HG02943 (cell line): ENCODE data around the gene VAC14.
A peak's percentile ranks its signal among the peaks of the same experiment; 100 is the strongest.
"Not testable (repeated sequence)": the region's sequence is repeated elsewhere in the genome, so short reads cannot be mapped to it uniquely, and the experiment has no call there.

Source experiments
- ATAC-seq: cut with Tn5 transposase; IDR thresholded peaks from one replicate; pipeline ENCODE4 v1.9.1; 2021; ENCODE audit warnings: mild to moderate bottlenecking, low read depth, moderate library complexity; ENCODE audit not compliant: unreplicated experiment

VAC14 gene

DNA sequence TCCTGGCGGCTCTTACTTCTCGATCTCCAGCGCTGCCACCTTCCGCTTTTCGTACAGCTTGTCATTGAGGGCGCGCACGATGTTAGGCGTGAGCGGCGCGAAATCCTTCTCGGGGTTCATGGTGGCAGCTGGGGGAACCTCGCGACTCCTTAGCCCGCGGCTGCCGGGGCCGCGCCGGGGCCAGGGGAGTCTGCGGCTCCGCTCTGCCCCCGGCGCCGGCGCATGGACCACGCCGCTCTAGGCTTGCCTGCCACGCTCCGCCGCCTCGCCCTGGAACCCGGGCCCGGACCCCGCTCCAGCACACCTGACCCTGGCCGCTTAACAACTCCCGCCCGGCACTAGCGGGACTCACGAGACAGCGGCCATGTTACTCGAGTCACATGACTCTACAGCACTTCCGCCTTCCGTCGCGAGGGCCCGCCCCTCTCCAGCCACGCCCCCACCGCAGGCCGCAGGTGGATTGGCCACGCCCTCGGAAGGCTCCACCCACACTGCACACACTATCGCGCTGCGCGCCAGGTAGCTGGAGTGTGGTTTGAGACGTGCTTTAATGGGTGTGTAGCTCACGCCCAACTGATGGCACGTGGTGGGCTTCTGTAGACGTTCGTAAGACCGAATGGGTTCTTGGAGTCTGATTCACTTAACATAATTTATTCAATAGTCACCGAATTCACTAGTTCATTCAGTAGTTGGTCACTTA, at the start of gene VAC14:
TSS of gene VAC14 (minus strand) at position 378 of the 700 bp plus-strand sequence. CDS start at position 120, 258 bp downstream.
- peak; percentile 84 for ATAC-seq

DNA sequence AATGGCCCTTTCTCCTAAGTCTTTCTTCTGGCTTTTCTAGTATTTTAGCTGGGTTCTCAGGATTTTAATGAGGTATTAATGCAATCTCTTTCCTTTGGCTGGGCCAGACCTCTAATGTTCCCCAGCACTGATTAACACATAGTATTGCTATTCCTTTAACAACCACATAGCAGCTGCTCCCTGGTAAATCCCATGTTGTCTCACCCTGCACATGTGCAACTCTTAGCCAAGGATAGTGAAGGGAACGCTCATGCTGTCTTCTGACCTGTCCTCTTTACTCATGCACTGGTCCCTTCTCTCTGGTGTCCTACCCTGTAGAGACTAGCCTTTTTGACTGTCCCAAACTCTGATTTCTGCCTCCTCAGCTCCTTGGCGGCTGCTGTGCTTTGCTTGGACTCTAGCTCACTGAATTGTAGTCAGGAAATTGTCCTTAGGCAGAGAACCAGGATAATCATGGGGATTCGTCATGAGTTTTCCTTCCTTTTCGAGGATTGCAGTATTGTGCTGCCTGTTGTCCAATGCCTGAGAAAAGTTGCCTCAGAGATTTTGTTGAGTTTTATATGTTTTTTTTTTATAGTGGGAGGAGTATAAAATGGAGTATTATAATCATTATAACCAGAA, 22.6 kb upstream of the VAC14 start:
- ATAC-seq = not testable (repeated sequence)

DNA sequence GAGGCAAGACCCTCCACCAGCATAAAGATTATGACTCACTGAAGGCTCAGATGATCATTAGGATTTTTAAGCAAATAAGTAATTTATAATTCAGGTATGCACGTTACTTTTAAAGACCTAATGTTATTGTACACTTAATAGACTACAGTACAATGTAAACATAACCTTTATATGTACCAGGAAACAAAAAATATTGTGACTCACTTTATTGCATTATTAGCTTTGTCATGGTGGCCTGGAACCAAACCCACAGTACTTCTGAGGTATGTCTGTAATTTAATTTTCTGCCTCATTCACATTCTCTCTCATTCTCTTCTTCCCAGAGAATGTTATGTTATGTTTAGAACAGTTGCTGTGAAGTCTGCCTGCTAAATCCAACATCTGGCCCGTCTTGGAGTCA, 21.8 kb upstream of the VAC14 start:
- not testable (repeated sequence) for ATAC-seq

DNA sequence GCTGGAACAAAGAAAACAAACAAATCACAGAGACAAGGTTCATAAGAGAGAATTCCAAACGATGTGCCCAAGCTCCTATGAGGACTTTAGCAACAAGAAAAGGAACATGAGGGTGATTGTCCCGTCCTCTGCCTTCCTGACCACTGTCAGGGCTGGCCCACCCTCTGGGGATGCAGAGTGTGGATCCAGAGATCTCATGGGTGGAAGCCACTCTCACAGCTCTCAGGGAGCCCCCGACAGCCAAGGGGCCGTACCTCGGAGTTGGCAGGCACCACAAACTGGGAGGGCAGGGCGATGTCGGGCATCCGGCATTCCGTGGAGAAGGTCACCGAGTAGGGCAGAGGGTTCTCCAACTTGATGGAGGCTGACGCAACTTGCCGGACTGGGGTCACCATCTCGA, 17.1 kb upstream of the VAC14 start:
- not testable (repeated sequence) for ATAC-seq

DNA sequence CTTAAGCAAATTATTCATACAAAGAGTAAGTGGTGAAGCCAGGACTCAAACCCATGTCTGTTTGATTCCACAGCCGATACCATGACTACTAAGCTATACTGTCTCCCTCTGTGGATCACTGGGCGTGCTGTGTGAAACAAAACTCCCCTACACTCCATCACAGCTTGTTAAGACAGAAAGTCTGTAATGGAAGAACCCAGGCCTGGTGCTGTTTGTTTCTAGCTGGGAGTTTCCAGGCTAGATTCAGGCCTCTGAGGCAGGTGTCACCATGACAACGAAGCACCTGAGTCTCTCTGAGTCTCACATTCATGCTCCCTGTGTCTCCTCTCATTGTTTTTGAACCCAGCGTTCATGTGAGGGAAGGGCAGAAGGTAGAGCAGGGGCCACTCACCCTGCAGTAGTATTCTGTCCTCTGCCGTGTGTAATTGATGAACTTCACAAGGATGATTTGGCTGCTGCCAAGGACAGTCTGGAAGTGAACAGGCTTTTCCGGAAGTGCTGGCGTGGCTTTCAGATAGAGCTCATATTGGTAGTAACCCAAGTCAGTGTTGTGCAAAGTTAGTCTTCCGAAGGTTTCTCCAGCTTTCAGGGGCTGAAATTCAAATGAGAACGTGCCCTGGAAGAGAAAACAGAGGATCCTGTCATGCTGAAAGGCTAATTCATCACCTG, 8.6 kb upstream of the VAC14 start:
- ATAC-seq = no peak

DNA sequence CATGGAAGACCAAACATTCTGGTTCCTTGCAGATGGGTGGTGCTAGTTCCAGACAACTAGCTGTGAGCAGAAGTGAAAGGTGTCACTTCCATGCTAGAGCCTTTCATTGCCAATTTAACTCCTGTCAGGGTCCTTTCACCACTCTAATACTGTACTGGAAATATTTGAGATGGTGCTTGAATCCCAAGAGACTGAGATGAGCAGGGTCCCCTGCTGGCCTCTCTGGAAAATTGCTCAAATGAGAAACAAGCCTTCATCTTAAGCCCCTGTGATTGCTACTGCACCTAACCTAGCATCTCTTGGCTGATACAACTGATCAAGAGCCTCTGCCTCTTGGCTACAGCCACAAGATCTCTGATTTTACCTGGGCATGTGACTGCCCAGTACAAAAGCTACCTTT, 7.4 kb upstream of the VAC14 start:
- no peak for ATAC-seq

DNA sequence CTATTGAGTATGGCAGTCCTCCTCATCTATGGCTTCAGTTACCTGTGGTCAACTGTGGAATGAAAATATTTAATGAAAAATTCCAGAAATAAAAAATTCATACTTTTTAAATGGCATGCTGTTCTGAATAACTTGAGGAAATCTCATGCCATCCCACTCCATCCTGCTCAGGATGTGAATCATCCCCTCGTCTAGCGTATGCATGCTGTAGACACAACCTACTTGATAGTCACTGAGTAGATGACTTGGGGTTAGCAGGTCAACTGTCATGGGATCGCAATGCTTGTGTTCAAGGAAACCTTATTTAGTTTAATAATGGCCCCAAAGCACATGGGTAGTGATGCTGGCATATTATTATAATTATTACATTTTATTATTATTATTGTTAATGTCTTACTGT, 4.8 kb upstream of the VAC14 start:
- ATAC-seq = no peak

DNA sequence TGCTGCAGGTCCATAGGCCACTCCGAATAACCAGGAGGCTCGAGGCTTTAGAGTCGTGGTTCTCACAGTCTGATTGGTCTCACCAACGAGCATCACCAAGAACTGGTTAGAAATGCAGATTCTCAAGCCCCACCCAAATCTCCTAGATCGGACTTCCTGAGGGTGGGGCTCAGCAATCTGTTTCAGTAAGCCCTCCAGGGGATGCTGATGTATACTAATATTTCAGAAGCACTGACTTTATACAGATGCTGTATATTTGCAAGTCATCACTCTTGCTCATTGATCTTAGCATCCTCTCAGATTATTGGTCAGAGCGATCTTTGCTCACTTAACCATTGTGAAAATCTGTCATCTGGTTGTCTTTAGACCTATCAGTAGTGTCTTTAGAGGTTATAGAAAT, 4.4 kb upstream of the VAC14 start:
- no peak for ATAC-seq

DNA sequence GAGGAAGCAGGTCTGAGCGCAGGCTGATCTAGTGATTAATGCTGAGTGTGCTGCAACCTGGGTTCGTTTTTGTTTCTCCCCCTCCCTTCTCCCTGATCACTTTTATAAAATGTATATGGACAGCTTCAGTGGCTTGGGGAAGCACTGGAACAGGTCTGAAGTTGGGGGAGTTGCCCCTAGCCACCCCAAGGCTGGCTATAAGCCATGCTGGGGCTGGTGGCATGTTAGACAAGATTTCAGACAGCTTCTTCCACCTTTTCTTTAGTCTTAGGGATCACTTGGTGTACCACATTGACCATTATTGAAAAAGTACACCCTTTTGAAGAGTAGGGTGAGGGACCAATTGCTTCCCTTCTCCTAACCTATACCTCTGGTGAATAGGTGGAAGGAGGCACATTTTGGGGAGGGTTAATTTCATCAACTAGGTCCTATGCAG, 3.8 kb upstream of the VAC14 start:
- no peak for ATAC-seq

DNA sequence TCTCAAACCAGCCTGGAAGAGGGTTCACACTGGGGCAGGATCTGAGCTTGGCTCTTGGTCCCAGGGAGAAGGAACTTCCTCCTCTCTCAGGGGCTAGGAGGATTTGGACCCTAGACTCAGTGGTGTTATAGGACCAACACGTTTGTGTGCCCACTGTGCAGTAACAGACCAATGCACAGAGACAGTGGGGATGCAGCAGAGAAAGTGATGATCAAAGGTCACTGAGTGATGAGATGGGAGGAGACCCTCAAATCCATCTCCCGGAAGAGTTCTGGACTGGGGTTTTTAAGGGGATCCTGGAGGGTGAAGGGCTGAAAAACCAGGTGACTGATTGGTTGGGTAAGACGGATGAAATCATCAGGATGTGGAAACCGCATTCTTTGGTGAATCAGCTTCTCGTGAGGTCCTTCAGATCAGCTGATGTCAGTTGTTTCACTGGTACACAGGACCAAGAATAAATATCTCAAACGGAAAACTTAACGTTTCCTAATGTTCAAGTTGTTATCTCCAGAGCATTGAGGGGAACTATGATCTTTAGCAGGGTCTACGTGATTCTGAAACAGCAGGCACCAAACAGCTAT, 3.3 kb upstream of the VAC14 start:
- no peak for ATAC-seq

DNA sequence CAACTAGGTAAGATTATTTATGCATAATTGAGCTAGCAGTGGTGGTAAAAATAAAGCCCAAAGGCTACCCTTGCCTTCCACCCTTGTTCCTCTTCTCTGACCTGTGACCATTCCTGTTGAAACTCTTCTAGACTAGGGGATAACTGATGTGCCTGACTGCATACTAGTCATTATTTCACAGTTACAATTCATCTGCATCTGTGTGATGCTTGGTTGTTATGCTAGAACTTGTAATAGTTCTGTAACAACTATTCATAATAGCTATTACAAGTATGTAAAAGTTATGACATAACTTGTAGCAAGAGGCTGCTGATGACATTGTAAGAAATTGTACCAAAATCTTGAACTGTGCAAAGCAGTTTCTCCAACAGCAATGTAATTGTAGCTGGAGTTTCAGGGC, 2.4 kb upstream of the VAC14 start:
- ATAC-seq = no peak

DNA sequence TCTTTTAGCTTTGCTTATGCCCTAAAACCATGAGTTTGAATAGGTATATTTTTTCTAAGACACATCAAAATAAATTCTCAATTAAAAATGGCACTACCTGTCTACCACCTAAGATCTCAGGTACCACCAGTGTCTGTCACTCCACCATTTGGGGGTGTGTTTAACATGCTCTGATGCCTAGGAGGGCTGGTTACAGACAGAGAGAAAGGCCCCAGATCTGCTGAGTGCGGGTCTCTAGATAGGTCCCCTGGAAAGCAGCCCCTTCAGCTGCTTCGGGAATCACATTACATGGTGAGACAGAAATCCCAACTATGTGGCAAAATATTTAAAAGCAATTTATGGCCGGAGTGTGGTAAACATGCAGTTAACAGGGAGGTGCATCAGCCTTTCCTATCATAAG, 653 bp upstream of the VAC14 start:
- no peak for ATAC-seq

DNA sequence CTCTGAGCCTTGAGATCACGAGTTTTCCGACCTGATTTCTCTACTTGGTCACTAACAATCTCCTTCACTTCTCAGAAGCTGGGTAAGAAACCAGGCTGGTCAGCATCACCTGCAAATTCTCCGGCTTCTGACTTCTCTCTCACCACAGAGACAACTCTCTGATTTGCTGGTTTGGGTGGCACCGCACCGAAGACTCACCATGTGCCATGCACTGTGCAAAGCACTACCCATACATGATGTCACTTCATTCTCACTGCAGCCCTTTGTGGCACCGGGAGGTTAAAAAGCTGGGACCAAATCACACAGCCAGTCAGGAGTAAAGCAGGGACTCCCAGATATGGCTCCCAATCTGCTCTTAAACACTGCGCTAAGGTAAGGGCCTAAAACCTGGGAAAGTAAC, 647 bp downstream of the VAC14 start:
- no peak for ATAC-seq

DNA sequence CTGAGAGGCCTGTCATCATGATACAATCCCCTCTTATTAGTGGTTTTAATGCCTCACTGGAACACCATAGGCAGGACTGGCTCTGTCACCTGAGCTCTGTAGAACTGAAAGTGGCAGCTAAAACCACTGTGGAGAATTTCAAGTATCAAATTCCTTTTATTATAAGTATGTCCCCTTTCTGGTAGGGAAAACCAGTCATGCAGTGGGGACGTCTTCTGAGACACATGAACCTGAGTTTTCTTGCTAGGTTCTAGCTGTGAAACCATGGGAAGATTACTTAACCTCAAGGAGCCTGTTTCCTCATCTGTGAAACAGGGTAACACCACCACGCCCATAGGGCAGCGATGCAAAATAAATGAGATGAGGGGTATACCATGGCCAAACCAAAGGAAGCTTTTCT, 4.7 kb downstream of the VAC14 start:
- no peak for ATAC-seq

DNA sequence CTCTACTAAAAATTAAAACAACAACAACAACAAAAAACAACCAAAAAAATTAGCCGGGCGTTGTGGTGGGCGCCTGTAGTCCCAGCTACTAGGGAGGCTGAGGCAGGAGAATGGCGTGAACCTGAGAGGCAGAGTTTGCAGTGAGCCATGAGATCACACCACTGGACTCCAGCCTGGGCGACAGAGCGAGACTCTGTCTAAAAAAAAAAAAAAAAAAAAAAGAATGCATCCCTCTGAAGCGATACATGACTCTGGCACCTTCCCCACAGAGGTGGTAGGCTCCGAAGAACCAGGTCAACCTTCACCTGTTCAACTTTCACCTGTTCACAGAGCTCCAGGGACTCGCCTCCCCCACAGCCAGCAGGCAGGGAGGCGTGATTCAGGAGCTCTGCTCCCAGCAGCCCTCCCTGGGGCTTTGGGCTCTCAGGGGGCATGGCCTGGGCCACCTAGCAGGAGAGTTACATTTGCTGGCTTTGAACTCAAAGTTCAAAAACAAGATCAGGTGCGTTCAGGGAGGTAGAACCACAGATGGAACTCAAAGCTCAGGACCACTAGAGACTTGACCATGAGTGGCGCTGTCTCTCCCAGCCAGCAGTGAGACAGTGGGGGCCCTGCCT, 5.6 kb downstream of the VAC14 start:
- no peak for ATAC-seq

DNA sequence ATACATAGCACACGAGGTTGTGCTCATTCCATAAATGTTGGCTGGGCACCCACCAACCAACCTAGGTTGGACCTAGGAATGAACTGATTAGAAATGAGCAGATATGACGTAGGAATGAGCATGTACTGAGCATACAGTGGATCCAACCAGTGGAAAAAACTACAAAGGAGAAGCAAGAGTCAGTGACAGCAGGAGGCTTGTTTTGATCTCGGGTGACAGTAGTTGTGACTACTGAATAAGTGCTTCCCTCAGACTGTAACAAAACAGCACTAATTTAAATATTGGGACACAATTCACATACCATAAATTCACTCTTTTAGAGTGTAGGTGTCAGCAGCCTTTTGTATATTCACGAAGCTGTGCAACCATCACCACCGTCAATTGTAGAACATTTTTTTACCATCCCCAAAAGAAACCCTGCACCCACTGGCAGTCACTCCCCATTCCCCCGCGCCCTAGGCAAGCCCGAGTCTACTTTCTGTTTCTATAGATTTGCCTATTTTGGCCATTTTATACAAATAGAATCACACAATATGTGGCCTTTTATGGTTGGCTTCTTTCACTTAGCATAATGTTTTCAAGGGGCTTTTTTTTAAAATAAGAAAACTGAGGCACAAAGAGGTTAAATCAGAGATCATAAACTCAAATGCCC, 7.0 kb downstream of the VAC14 start:
- ATAC-seq = peak; percentile 54

DNA sequence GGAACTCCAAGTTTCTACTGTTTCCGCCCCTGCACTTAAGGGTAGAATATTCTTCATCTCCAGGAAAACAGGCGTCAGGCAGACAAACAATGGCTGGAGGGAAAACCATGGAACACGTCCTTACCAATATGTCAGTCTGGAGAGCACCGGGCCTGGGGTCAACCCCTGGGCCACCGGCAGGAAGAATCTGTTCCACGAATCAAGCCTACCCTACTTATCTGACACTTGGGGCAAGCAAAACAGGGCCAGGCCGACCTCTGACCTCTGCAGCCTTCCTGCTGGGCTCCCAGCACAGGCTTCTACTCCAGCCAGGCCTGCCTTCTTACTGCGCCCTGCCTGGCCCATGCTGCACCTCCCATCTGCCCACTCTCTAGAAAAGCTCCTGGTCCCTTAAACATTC, 10.1 kb downstream of the VAC14 start:
- no peak for ATAC-seq

DNA sequence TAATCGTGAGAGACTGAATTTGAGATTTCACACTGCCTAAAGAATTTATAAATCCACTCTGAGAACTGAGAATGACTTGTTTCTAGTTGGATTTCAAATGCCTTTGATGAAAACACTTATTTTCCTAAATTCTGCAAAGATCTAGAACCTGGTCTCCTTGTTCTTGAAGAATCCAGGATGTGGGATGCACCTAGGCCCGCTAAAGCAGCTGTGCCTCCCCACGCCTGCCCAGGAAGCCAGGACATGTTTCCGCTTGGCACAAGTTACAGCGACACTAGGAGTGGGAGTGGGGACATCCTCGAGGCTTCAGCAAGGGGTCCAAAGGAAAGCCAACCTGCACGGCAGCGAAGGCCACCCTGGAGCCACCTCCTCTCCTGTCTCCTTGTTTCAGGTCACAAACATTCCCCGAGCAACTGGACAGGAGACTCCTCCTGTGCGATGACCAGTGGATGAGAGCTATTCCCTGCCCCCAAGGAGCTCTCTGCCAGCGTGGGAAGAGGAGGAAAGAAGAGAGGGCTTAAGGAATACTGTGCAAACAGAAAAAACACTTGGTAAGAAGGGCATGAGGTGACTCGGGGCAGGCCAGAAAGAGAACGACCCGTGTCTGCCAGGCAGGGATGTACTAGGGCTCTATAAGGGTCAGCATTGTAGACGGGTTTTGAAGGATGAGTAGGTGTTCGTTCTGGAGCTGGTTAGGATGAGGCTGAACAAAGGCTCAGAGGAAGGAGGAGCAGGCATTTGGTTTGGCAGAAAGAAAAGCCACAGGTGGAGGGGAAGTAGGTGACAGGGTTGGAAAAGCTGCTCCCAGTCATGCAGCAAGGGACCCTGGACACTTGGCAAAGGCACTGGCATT, 11.1 kb downstream of the VAC14 start:
- ATAC-seq = no peak
